A204.1 (cell line): Measurements from ENCODE around the gene PHLDB2.
A peak's percentile ranks its signal among the peaks of the same experiment; 100 is the strongest.

ENCODE experiments used
- FAIRE-seq: peaks from 2 replicates; lab custom pipeline; 2012; peaks lifted over from hg19 to GRCh38; lab: Jason Lieb, UNC

The PHLDB2 gene

DNA sequence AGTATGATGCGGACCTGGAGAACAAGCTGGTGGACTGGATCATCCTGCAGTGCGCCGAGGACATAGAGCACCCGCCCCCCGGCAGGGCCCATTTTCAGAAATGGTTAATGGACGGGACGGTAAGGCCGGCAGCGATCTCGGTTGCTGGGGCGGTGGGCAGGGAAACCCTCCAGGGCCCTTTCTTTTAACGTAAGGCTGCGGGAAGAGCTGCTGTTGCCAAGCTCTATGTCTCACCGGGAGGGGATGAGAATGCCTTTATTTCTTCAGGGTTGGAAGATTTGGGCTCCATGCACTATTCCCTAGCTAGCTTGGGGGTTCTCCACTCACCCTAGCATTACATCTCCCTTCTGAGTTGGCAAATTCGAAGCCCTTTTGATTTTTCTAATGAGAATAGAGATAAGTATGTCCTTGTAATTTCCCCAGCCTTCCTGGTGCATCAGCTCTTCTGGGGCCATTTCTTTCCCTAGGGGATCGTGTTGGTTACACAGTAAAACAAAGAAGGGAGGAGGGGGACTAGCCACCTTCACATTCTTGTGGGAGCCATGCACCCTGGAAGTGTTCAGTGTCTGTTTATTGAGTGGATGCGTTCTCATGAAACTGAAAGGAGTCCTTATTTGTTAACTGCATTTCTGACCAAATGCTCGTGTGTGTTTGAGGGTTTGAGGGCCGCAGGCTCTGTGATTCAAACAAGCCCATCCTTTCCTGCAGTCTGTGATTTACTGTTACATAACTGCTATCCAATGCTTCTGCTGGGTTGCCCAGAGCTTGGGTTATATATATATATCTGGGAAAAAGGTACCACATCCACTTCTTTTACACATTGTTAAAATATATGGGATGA lies 140.6 kb downstream of the PHLDB2 start:
- FAIRE-seq: no peak

DNA sequence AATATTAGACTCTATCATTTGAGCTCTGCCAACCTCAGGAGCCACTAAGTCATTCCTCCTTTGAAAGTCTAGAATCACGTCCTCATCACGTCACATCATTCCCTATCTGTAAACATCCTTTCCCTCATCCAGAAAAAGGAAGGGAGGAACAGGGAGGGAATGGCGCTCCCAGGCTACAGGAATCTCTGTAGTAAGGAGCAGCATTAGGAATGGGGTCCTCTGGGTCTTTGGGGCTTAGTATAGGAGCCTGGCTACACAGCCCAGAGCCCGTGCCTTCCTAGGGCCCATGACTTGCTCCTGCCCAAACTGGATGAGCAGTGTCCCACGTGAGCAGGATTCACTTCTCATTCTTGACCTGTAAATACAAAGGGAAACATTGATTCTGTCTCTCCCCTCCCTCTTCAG lies 141.3 kb downstream of the PHLDB2 start:
- FAIRE-seq: no peak

DNA sequence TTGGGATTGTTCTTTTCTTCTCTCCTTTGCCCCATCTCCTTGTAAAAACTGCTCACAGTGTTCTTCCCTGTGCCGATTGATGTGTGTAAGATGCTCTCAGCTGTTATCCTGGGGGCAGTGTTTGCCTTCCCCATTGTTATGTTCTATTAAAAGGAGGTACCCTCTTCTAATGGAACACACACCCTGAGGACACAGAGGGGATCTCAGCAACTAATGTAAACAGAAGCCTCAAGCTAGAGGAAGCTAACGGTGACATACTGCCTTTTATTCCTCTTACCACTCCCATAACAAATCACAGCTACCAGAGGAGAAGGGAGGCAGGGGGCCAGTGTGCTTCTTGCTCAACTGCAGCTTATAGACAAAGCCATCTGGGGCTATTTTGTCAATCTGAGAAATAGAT lies 141.9 kb downstream of the PHLDB2 start:
- no peak for FAIRE-seq

DNA sequence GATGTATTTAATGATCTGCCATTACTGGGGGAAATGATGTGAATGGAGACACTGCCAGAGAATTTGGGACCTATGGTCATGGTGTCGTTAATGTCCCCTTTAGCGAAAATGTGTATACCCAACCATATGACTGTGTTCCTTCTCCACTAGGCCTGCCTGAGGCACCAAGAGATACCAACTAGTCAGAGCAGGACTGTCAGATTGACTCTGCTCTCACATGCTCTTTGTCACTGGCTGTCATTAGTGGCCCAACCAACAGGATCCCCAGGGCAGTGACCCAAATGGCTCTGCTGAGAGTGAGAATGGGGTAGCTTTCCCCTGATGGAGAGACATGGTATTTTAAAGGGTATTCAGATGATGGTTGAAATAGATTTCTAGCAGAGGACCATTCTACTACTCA lies 142.5 kb downstream of the PHLDB2 start:
- FAIRE-seq: no peak

DNA sequence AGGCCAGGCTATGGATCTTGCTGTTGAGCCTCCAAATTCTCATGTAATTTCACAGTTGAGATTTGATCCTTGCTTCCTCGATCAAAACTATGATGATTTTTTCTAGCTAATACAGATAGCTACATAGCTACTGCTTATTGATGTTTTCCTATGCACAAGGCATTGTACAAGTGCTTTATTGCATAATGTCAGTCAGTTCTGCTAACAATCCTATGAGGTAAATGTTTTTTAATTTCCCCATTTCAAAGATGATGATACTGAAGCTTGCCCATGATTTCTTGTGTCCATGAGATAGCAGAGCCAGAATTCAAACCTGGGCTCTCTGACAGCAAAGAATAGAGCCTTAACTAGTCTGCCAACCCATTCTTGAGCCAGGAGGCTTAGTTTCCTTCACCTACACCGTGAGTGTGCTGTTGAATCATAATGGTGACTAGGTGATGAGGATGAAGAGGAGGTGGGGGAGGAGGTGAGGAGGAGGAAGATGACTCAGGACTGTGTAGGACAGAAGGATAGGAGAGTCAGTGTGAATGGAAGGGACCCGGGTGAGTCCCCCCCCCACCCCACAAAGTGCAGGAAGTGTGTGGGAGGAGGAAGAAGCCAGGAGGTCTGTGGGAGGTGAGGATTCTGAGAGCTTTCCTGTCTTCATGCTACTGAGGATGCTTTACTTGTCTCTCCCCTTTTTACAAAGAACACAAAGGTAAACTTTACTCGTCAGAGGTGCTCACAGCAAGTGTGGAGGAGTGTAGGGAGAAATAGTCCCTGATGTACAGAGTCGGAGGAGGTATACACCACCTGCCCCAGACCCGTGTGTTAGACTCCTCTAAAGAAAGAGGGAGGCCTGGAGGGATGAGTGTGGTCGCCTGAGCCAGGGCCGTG lies 143.3 kb downstream of the PHLDB2 start:
- no peak for FAIRE-seq

DNA sequence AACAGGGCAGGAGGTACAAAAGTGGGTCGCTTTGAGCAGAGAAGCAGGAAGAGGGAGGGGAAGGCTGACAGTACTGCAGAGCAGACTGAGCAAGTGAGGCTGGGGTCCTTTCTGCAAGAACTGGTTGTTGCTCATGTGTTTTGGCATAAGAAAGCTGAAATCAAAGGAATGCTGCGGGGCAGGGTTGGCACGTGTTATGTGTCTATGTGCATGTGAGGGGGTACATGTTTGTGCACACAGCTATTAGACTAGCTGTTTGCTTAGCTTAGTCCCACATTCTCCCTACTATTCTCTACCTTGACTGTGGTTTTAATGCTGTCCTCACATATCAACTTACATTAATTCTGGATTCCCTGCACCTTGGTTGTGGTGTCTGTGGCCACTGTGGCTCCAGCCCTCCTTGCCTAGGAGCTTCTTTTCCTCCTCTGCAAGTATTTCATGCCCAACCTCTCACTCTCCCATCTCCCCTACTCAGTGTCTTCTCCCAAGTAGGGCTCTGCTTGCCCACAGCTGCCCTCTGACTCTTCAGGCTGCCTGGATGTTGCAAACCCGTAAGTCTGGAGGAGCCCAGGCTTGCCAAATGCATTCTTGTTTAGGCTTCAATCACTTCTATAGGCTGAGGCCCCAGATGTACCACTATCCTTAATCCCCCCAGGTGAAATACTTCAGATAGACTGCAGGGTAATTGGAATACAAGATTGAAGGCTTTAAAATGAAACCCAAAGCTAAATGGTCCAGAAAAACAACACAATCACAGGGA lies 144.4 kb downstream of the PHLDB2 start:
- FAIRE-seq: no peak

DNA sequence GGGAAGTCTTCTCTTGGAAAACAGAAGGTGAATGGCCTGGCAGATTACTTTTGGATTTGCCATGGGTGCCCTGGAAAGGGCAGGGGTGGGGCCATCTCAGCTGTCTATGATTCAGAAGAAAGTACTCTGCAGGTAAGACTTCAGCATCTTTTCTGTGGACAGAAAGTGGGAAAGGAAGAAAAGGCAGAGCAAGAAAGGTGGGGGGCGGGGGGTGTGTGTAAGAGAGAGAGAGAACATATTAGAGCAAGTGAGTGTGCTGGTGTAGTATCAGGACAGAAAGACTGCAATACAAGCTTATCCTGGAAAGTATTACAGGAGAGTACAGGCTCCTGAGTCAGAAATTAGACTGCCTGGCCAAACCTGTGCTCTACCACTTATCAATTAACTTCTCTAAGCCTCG lies 145.1 kb downstream of the PHLDB2 start:
- no peak for FAIRE-seq

DNA sequence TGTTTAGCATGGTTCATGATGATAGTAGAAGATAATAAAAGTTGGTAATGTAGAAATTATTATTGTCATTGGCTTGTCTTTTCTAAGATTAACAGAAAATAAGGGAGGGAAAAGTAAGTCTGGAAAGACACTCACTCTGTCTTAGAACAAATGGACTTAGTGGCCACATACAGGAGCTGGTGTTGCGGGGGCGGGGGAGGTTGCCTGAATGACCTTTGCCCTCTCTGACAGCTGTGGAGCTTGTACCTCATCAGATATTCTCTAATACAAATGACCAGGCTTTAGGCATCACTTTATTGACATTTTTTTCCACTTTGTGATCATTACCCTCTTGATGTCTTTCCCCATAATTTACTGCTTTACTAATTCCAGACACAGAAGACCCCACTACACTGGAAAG lies 145.6 kb downstream of the PHLDB2 start:
- no peak for FAIRE-seq

DNA sequence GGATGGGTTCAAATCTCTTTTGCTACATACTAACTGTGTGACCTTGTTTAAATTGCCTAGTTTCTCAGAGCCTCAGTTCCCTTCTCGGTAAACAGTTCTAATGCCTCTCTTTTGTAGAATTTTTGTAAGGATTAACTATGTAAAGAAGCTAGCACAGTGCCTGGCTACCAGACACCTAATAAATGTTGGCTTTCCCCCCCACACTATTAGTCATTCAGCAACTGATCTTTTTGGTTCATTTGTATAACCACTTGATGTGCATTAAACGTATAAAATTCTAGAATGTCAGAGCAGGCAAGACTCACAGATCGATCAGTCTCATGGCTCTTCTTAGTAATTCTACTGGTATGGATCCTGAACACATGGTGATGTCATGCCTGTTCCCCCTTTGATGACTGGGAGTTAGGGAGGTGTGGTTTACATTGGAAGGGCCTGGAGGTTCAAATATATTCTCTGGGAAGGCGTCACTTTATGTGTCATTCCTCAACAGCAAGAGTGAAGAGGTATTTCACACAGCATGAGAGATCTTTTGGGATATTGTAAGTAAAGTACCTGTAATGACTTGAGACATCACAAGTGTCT lies 146.1 kb downstream of the PHLDB2 start:
- no peak for FAIRE-seq

DNA sequence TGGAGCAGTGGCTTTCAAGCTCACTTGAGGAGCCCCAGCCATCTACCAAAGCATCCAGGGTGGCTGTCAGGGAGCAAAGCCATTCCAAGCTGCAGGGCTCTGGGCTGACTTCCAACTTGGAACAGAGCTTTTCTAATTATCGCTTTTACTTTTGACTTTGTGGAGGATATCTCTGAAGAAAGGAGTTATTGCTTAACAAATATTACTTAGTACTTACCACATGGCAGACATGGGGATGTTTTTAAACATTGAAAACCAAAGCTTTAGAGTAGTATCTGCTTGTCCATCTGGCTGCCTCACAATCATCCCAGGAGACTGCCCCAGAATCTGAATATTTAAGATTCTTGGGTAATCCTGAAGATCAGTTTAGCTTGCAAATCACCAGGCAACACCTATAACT lies 148.6 kb downstream of the PHLDB2 start:
- FAIRE-seq: no peak

DNA sequence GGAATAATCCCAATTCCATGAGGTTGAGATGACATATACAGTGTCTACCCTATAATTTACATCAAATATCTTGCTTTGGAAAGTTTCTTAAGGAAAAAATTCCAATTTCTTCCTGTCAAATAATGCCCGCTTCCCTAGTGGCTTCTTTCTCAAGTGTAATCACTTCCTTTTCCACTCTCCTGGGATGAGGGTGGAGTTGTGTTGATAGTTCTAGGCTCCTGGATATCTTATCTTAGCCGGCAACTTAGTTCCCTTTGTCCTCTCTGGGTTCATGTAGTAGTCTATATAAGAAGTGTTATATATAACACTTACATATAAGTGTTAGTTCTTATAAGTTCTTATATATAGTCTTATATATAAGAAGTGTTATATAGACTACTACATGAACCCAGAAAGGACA lies 150.6 kb downstream of the PHLDB2 start:
- FAIRE-seq: no peak

DNA sequence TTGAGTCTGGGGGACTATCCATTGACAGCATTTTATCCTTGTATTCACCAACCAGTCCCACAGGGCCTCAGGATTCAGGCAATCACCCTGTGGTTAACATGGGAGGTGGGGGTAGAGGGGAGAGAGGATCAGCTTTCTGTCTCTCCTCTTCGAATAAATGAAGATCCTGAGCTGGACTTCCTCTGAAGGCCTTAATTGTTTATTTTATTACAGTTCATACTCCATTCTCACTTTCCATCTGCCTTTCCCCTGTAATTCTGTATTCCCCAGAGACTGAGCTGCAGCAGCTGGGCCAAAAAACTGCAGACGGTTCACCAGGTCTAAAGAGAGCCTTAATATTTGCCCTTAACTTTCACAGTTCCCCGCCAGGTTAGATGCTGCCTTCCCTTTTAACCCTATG lies 151.6 kb downstream of the PHLDB2 start:
- FAIRE-seq: no peak

DNA sequence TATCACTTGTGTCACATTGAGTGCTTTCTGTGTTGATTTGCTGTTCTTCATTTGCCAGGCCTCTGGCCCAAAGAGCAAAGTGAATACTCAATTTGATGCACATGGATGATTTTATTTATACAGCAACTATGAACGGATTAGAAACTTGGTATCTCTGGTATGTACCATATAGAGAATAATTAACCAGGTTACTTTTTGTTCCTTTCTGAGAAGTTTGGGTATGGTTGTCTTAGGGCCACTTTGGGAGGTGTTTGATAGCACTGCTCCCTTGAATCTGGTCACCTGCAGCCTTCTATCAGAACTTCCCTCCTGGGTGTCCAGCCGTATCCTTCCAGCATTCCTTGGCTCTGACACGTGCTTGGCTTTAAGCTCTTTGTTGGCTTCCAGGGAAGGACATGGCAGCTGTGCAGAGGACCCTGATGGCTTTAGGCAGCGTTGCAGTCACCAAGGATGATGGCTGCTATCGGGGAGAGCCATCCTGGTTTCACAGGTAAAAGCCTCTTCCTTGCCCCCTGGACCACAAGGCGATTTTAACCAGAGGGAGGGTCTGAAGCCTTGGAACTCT lies 152.4 kb downstream of the PHLDB2 start:
- no peak for FAIRE-seq

DNA sequence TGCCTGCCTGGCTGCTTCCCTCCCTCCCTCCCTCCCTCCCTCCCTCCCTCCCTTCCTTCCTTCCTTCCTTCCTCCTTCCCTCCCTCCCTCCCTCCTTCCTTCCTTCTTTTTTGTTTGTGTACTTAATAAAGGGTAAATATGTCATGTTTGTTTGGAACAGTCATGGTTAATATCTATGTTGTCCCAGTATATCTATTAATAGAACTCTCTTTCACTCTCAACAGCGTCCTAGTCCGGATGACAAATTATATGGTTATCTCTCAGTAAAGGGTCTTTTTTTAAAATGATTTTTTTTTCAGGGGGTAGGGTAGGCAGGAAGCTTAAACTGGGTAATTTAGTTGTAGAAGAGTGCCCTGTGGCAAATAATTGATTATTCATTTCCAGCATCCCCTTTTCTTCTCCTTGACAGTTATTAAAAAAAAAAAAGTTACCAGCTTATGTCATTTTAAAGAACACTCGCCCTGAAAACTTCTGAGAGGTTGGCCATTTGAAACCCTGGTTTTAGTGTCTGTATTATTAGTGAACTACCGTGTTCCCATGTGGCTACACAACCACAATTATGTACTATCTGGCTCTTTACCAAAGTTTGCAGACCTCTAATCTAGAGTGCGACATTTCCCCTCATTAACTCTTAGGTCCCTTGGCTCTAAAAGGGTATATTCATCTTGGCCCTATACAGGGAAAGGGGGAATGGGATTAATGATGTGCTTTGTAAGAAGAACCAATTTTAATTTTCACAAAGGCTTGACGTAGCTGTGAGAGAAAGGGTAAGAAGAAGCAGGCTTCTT lies 153.3 kb downstream of the PHLDB2 start:
- no peak for FAIRE-seq

DNA sequence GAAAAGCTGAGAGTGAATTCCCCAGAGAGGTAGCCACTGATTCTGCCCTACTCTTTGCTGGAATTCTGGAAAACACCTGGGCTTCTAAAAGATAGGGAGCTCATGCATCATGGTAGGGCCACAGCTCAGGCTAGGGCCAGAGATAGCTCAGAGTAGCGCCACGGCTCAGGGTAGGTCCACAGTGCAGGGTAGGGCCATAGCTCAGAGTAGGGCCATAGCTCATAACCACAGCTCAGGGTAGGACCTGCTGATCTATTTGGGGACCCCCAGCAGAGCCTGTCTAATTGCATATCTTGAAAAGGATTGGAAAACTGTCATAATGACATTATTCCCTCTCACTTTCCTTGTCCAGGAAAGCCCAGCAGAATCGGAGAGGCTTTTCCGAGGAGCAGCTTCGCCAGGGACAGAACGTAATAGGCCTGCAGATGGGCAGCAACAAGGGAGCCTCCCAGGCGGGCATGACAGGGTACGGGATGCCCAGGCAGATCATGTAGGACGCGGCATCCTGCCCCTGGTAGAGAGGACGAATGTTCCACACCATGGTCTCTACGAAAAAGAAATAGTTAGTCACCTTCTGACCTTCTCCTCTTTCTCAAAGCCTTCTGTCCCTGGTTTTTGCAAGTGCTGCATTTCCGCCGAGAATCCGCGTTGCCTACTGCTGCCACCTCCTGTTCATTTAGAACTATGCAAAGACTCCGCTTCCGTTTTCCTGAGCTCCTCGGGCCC lies 154.2 kb downstream of the PHLDB2 start:
- FAIRE-seq: peak; percentile 70

DNA sequence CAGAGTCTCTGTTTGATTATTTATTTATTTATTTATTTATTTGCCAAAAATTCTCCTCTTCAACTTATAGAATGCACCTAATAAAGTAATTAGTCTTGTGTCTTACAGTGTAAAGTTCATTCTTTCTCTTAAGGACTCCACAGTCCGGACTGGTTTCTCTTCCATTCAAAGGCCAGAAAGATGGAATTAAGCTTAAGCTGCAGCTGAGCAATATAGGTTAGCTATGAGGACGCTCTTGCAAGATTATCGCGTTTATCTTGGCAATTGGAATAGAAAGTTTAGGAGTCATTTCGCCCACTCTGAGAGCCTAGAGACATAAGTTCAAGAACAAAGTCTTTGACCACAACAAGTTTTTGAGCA lies 154.7 kb downstream of the PHLDB2 start:
- FAIRE-seq: no peak

DNA sequence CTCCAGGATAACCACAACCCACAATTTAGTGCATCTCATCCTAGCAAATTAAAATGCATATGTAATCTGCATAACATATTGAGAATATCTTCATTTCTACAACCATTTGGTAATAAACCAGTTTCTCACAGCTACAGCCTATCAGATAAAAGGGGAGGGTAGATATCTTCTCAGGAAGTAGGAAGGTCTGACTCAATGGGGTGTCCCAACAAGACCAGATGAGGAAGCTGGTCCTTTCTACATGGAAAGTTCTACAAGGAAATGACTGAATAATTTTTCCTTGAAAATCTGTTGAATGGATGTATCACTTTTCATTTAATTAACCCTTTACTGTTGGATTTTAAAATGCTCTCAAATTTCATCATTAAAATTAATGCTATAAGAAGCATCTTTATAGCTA lies 158.0 kb downstream of the PHLDB2 start:
- no peak for FAIRE-seq

DNA sequence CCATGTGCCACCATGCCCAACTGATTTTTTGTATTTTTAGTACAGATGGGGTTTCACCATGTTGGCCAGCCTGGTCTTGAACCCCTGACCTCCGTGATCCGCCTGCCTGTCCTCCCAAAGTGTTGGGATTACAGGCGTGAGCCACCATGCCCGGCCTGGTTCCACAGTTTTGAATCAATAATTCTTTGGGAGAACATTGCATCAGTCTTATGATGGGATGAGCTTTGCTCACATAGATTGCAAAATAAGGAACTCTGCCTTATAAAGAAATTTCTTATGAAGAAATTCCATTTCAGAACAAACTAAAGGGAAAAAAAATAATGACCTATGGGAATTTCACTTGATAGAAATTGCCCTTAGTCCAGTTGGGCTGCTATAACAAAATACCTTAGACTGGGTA lies 159.6 kb downstream of the PHLDB2 start:
- no peak for FAIRE-seq

DNA sequence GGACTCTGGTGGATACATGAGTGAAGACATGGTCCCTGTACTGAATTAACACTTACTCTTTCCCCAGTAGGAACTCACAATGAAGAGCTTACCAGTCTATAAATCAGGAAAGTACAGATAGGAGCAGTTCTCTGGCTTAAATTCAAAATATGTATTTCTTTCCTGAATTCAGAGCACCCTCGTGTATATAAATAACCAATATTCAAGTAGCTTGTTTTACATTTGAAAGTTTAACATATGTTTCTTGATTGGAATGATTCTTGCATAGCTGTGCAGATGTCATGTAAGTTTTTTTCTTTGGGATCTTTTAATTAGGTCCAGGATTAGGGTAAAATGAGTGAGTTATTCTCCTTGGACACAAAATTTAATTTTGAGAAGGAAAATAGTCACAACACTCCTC lies 160.7 kb downstream of the PHLDB2 start:
- FAIRE-seq: no peak

DNA sequence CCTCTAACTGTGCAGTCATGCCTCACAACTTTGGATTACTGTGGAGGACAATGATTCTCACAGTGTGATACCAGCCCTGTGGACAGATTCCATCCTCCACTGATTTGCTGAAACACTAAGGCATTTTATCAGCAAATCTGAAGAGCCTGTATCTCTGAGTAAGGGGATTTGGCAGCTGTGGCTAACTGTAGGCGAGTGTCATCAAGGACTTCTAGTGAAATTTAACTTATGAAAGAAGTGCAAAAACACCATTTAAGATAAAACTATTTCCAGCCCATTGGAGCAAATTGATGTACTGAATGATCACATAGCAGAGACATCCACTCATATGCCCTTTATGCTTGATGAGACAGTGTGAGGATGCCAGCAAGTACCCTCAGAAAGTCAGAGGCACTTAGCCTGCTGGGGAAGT lies 161.6 kb downstream of the PHLDB2 start:
- FAIRE-seq: no peak
